Spinal cord (tissue), 10 donors: ENCODE measurements around the gene HHIPL1. TPM values are rescaled to one million over a fixed set of nuclear protein-coding genes. Genes with fewer than 3 reads are reported as not detected.

Source experiments
- DNase-seq, 6 donors: peaks; one replicate each; pipeline versions ENCODE4 v3.0.0 to v3.0.0-alpha.2; 2013 to 2015; ENCODE audit warnings: low spot score in 6 of 6, low read depth in 4 of 6
- H3K27ac ChIP-seq: one replicate; pipeline ENCODE4 v1.5.1; 2013; ENCODE audit warnings: low read depth, low read length, control low read depth
- H3K27me3 ChIP-seq: one replicate; pipeline ENCODE4 v1.6.1; 2013; ENCODE audit warnings: low read length; ENCODE audit not compliant: control insufficient read depth, insufficient read depth
- H3K36me3 ChIP-seq: one replicate; pipeline ENCODE4 v1.6.1; 2013; ENCODE audit warnings: low read length; ENCODE audit not compliant: control insufficient read depth, insufficient read depth
- H3K4me1 ChIP-seq: one replicate; pipeline ENCODE4 v1.6.1; 2013; ENCODE audit warnings: low read length; ENCODE audit not compliant: control insufficient read depth, insufficient read depth
- H3K4me3 ChIP-seq: one replicate; pipeline ENCODE4 v1.5.1; 2013; ENCODE audit warnings: low read depth, low read length, control low read depth
- H3K9me3 ChIP-seq: one replicate; pipeline ENCODE4 v1.6.1; 2013; ENCODE audit warnings: low read length; ENCODE audit not compliant: control insufficient read depth, insufficient read depth
- WGBS: methylation state at CpG from one replicate; pipeline ENCODE4 v1.1.5; 2013; ENCODE audit warnings: missing lambda C conversion rate; ENCODE audit not compliant: insufficient coverage; 5-methylcytosine and 5-hydroxymethylcytosine counted together
- polyA plus RNA-seq, 2 donors: library from polyadenylated mRNA; unstranded; fragments of 120-200 nt; gene quantifications; one replicate each; pipeline ENCODE4 v1.2.1, GENCODE V29; 2013; ENCODE audit not compliant: insufficient read length in 2 of 2
- total RNA-seq, 2 donors: library from RNA; depleted of rRNA in 1 of 2; stranded (reverse); fragments of 120-200 nt in 1 of 2; fragments of >200 nt in 1 of 2; gene quantifications; one replicate each; pipeline versions ENCODE4 v1.2.3 to v1.2.4, GENCODE V29; 2013 to 2014
- donor health status: healthy.

The HHIPL1 gene
- total and polyA plus RNA-seq, 4 donors: 4.8 to 6.2 (median 5.4) TPM

DNA sequence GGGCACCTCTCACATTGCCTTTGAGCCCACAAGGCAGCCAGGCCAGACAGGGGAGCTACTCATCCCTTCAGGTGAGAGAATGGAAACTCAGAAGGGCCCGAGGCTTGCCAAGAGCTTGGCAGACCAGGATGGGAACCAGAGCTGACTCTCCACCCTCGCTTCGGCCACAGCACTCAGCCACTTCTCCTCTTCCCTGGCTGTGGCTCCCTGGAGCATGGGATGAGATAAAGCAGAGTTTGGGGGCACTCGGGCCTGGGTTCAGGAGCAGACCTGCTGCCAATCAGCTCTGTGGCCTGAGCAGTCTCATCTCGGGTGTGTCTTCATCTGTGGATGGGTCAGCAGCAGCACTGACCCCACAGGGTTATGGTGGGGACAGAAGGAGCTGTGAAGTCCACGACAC is 20.9 kb upstream of the HHIPL1 start:
- H3K4me3 ChIP-seq: no peak overlapping the region
- DNase-seq: no peak
- no peaks in the 10 kb centered on the region for H3K27me3 ChIP-seq

DNA sequence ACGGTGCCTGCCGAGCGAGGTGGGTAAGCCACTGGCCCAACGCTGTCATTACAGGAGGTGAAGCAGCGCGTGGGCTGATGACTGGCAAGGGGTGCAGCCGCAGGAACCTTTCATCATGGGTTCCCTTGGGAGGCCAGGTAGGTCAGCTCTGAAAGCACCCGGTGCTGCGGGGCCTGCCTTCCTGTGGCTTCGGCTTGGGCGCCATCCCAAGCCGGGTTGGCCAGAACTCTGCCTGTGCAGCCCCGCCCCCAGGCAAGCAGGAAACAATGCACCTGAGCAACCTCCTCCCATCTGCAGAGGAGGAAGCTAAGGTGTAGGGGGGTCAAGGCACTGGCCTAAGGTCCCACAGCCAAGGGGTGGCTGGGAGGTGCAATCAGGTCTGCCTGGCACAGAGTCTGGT is 20.0 kb upstream of the HHIPL1 start:
- Histone ChIP-seq H3K4me1 (peaks cover 20% of the 10 kb centered on the region), H3K9me3 (no peaks in the 10 kb centered on the region), H3K4me3 (no peak overlapping the region), H3K36me3 (peaks cover 12% of the 10 kb centered on the region), H3K27me3 (no peaks in the 10 kb centered on the region), H3K27ac (no peak overlapping the region)
- no peak for DNase-seq
- 80% methylated on average over 9 of the region's 13 CpGs for WGBS

More for the DNA sequence above, 20.9 kb upstream of the HHIPL1 start:
- 86% methylated on average over 4 of the region's 6 CpGs for WGBS
- peaks cover 12% of the 10 kb centered on the region for H3K36me3 ChIP-seq
- H3K4me1 ChIP-seq: peaks cover 24% of the 10 kb centered on the region
- H3K9me3 ChIP-seq: no peaks in the 10 kb centered on the region
- H3K27ac ChIP-seq: no peak overlapping the region

DNA sequence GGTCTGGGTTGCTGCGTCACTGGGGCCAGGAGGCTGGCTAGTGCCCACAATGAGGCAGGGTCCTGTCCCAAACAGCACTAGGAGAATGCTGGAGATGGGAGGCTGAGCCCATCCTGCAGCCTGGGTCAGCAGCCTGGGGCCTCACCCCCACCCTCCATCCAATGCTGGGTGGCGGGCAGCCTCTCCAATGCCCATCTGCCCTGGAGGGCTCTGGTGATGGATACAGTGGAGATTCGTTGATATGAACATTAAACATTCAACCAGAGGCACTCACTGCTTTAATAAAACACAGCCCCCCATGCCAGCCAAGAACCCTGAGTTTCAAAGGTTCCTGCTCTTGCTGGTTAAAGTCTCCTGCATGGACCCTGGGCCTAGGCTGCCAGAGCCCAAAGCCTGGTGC is 19.5 kb upstream of the HHIPL1 start:
- no peak for DNase-seq
- no peak overlapping the region for H3K27ac ChIP-seq
- peaks cover 12% of the 10 kb centered on the region for H3K36me3 ChIP-seq
- 94% methylated on average over 2 of the region's 3 CpGs for WGBS
- no peak overlapping the region for H3K4me3 ChIP-seq
- no peaks in the 10 kb centered on the region for H3K27me3 ChIP-seq
- peaks cover 15% of the 10 kb centered on the region for H3K4me1 ChIP-seq
- no peaks in the 10 kb centered on the region for H3K9me3 ChIP-seq

DNA sequence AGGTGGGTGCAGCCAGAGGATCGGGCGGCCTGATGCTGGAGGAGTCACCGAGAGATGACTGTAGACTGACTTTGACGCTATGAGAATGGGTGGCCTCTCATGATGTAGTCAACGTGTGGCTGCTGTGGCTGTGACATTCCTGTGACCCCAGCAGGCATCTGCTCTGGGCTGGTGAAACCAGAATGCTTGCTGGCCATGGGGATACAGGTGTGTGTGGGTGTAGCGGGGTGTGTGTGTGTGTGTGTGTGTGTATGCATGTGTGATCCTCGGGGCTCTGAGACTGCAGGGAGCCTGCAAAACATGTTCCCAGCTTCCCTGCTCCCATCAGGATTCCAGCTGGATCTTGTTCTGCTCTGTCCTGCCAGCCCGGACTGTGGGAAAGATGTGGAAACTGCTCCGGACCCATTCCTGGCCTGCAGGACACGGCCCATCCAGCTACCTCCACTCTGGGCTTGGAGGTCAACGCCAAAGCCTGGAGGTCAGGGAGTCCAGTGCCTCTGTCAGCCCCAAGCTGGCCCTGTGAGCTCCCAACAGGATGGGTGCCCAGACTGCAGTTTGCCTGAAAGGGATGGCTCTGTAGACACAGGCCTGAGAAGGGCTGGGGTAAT is 18.8 kb upstream of the HHIPL1 start:
- no peak overlapping the region for H3K4me3 ChIP-seq
- H3K27me3 ChIP-seq: no peaks in the 10 kb centered on the region
- H3K36me3 ChIP-seq: peaks cover 12% of the 10 kb centered on the region
- peaks cover 14% of the 10 kb centered on the region for H3K4me1 ChIP-seq
- H3K27ac ChIP-seq: no peak overlapping the region
- no peak for DNase-seq
- WGBS: 70% methylated on average over 10 of the region's 11 CpGs
- no peaks in the 10 kb centered on the region for H3K9me3 ChIP-seq

DNA sequence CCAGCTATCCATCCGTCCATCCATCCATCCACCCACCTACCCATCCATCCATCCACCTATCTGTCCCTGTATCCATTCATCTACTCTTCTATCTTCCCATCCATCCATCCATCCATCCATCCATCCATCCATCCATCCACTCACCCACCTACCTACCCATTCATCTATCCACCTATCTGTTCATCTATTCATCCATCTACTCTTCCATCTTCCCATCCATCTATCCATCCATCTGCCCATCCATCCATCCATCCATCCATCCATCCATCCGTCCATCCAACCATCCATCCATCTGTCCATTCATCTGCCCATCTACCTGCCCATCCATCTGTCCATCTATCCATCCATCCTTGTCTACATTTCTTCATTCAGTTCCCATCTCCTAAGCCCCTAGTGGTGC is 17.8 kb upstream of the HHIPL1 start:
- H3K4me3 ChIP-seq: no peak overlapping the region
- H3K36me3 ChIP-seq: peaks cover 12% of the 10 kb centered on the region
- peaks cover 14% of the 10 kb centered on the region for H3K4me1 ChIP-seq
- WGBS: 96% methylated on average over 2 of the region's 2 CpGs
- H3K27me3 ChIP-seq: no peaks in the 10 kb centered on the region
- no peak overlapping the region for H3K27ac ChIP-seq
- no peaks in the 10 kb centered on the region for H3K9me3 ChIP-seq
- DNase-seq: no peak

DNA sequence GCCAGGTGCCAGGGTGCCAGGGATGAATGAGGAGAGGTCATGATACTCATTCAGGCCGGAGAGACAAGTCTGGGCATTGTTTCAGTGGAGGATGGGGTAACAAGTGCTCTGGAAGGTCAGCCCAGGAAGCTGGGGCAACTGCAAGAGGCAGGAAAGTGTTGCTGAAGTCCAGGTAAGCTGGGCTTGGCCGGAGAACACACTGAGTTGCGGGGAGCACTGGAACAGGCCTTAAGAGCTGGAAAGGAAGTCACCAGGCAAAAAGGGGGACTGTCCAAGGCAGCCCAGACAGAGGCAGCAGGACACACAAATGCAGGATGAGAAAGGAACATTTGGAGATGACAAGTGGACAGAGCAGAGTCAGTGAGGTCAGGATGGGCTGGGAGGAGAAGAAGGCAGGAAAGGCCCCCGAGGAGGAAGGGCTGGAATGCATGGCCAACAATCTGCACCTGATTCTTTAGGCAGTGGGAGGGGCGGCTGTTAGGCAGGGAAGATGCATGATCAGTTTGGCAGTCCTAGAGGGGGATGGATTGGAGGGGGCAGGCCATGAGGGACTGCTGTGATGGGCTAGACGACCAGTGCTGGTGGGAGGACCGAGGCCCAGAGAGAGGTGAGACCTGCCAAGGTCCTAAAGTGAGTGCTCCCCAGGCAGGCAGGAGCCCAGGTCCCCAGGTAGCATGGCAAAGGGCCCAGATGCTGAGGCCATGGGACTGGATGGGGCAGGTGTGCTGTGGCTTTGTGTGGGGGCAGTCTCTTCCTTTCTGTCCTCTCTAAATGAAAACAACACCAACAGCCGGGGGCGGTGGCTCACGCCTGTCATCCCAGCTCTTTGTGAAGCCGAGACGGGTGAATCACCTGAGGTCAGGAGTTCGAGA is 17.2 kb upstream of the HHIPL1 start:
- H3K27me3 ChIP-seq: no peaks in the 10 kb centered on the region
- no peaks in the 10 kb centered on the region for H3K9me3 ChIP-seq
- peaks cover 12% of the 10 kb centered on the region for H3K36me3 ChIP-seq
- peaks cover 14% of the 10 kb centered on the region for H3K4me1 ChIP-seq
- DNase-seq: no peak
- no peak overlapping the region for H3K4me3 ChIP-seq
- H3K27ac ChIP-seq: no peak overlapping the region
- 77% methylated on average over 10 of the region's 13 CpGs for WGBS

DNA sequence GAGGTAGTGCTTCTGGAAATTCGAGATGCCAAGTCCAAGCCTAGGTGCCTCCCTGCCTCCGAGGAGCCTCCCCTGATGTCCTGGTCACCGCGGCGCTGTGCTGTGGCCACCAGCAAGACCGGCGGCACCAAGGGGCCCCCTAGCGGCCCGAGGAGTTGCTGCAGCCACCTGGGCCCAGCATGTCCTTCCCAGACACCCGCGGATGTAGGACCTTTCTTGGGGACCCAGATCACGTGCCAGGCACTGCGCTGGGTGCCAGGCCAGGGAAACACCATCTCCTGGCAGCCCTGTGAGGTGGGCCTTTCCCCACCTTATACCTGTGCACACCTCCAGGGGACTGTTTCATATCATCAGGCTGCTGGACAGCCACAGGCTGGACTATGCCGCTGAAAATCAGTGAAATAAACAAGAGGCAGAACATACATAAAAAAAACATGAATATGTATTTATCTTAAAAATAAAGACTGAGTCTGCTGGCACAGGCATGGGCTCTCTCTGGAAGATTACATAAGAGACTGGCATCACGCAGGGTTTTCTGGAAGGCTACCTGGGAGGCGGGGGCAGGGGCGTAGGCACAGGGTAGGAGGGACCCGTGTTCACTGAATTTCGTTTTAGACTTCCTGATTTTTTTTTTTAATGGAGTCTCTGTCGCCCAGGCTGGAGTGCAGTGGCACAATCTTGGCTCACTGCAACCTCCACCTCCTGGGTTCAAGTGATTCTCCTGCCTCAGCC is 15.9 kb upstream of the HHIPL1 start:
- Histone ChIP-seq H3K27me3 (no peaks in the 10 kb centered on the region), H3K9me3 (no peaks in the 10 kb centered on the region), H3K27ac (no peak overlapping the region), H3K4me1 (peaks cover 20% of the 10 kb centered on the region), H3K4me3 (no peak overlapping the region), H3K36me3 (peaks cover 12% of the 10 kb centered on the region)
- peak in 3 of 6 donors; percentile 37 to 84 (median 78) for DNase-seq
- 26% methylated on average over 18 of the region's 20 CpGs for WGBS

DNA sequence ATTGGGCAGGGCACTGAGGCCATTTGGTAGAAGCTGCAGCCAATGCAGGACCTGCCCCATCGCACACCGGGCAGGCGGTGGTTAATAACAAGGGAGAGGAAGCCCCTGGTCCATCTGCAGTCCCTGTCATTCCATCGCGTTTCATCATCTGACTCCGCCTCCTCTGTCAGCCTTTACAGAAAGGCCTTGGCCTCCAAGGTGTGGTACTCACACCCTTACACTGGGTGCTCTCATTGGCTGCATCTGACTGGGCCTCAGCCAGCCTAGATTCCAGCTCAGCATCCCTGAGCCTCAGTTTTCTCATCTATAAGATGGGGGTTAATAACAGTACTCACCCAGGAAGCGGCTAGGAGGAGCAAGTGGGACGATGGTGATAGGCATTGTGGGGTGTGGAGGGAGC is 14.7 kb upstream of the HHIPL1 start:
- no peak overlapping the region for H3K27ac ChIP-seq
- H3K27me3 ChIP-seq: no peaks in the 10 kb centered on the region
- no peak for DNase-seq
- H3K4me1 ChIP-seq: peaks cover 19% of the 10 kb centered on the region
- 63% methylated on average over 6 of the region's 8 CpGs for WGBS
- H3K36me3 ChIP-seq: peaks cover 7% of the 10 kb centered on the region
- H3K4me3 ChIP-seq: no peak overlapping the region
- no peaks in the 10 kb centered on the region for H3K9me3 ChIP-seq

DNA sequence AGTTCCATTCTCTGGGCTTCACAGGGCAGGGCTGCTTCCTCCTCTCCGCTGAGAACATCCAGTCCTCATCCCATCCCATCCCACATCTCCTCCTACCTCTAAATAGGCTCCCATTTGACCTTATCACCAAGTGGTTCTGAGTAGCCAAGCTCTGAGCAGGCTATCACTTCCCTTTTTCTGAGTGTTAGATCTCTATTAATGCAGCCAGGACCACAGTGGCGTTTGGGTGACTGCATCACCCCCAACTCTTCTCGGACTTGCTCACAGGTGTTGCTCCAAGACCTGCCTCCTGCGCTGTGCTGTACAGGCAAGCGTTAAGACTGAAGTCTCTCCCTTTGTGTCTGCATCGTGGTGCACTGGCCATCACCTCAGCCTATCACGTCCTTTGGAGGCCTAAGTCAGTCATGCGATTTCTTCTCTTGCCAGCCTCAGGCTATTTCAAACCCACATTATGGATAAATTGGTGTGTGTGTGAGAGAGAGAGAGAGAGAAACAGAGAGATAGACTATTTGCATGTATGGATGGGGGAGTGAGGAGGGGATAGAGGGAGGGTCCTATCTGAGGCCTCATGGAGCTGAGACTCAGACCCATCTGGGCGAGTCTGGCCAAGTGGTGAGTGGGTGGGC is 12.4 kb upstream of the HHIPL1 start:
- 95% methylated on average over 7 of the region's 9 CpGs for WGBS
- Histone ChIP-seq H3K27me3 (no peaks in the 10 kb centered on the region), H3K4me3 (no peak overlapping the region), H3K36me3 (no peaks in the 10 kb centered on the region), H3K27ac (no peak overlapping the region), H3K4me1 (peaks cover 19% of the 10 kb centered on the region), H3K9me3 (no peaks in the 10 kb centered on the region)
- no peak for DNase-seq
